NK-92 (cell line): ENCODE measurements around the gene RBMX2.

ENCODE experiments used
- DNase-seq: peaks from one replicate; lab custom pipeline; 2025; ENCODE audit not compliant: unreplicated experiment; lab: John Stamatoyannopoulos, UW

The RBMX2 gene

GRCh38 chrX:130444641-130445336, 43.0 kb downstream of the RBMX2 start:
- no peak for DNase-seq

- DNase-seq = no peak
Measured at GRCh38 chrX:130446974-130447373, 45.2 kb downstream of the RBMX2 start.
